K562 (cell line): ENCODE results near the gene ARHGAP25. TPM values are rescaled to one million over a fixed set of nuclear protein-coding genes. Genes with fewer than 3 reads are reported as not detected.

Source experiments
- ATAC-seq: fragments of 200-7000 bp; cut with Tn5 transposase; 3 replicates; pipeline ENCODE4 v1.9.1; 2020; ENCODE audit warnings: moderate library complexity
- BruUV-seq: library from RNA; stranded (reverse); fragments of 400-500 nt; replicated peaks from 2 replicates; lab custom pipeline; 2021; lab: Mats Ljungman, UMichigan
- CTCF ChIA-PET: fragments of 300-600 bp; formaldehyde crosslinking; extraction: SDS; loops from one replicate; lab custom pipeline; 2021; ENCODE audit warnings: low intra/inter-chr PET ratio; lab: Yijun Ruan, JAX
- POLR2A ChIA-PET: fragments of 300-600, 350-650 bp; sonication (Branson Sonifier 250); formaldehyde crosslinking; extraction: SDS; loops from one replicate; lab custom pipeline; 2021; ENCODE audit warnings: antibody characterized with exemption, inconsistent platforms; lab: Yijun Ruan, JAX
- DNase-seq, 4 experiments: peaks; one replicate each; pipeline versions ENCODE4 v3.0.0 to v3.0.0-alpha.2; 2011 to 2018; ENCODE audit warnings: low spot score in 3 of 4, mixed read lengths in 3 of 4; ENCODE audit errors: extremely low read depth in 1 of 4
- FAIRE-seq: peaks from 2 replicates; lab custom pipeline; 2011; peaks lifted over from hg19 to GRCh38; lab: Jason Lieb, UNC
- H2AFZ ChIP-seq: 2 replicates; pipeline ENCODE4 v1.6.0; 2011; ENCODE audit warnings: low read depth, low read length, control low read depth, inconsistent platforms
- H3K27ac ChIP-seq: fragments of 200-600 bp; 3 replicates; pipeline ENCODE4 v1.8.0; 2011; ENCODE audit warnings: low read depth, mild to moderate bottlenecking, control low read depth, inconsistent platforms, low read length, moderate library complexity, mixed read lengths; ENCODE audit errors: extremely low read depth
- H3K27me3 ChIP-seq, 2 experiments: fragments of 300-600 bp in 1 of 2; 2 replicates in 1 of 2; 3 replicates in 1 of 2; pipeline versions ENCODE4 v1.6.0 to v1.8.0; 2011; ENCODE audit warnings: inconsistent platforms in 2 of 2, low read length in 2 of 2, mild to moderate bottlenecking in 1 of 2, mixed read lengths in 1 of 2, moderate library complexity in 1 of 2; ENCODE audit not compliant: control insufficient read depth in 2 of 2, insufficient read depth in 2 of 2
- H3K36me3 ChIP-seq: fragments of 300-600 bp; 3 replicates; pipeline ENCODE4 v1.8.0; 2011; ENCODE audit warnings: mild to moderate bottlenecking, low read length, inconsistent platforms; ENCODE audit not compliant: control insufficient read depth, insufficient read depth
- H3K4me1 ChIP-seq, 2 experiments: fragments of 200-600 bp in 1 of 2; replicated peaks in 1 of 2; 2 replicates in 1 of 2; 3 replicates in 1 of 2; pipeline versions ENCODE4 v1.5.1 to v1.8.0; 2011; ENCODE audit warnings: inconsistent platforms in 2 of 2, low read length in 2 of 2, mild to moderate bottlenecking in 1 of 2, mixed read lengths in 1 of 2, moderate library complexity in 1 of 2; ENCODE audit not compliant: control insufficient read depth in 2 of 2, insufficient read depth in 2 of 2
- H3K4me2 ChIP-seq: 2 replicates; pipeline ENCODE4 v1.6.1; 2011; ENCODE audit warnings: low read length, control low read depth, inconsistent platforms, mixed read lengths; ENCODE audit not compliant: insufficient read depth
- H3K4me3 ChIP-seq: fragments of 200-600 bp; sonication (generic), shearing (Covaris generic); 2 replicates; pipeline ENCODE4 v1.5.1; 2016; ENCODE audit warnings: control low read depth, inconsistent platforms
- H3K79me2 ChIP-seq: fragments of 200-600 bp; 3 replicates; pipeline ENCODE4 v1.8.0; 2011; ENCODE audit warnings: low read length, inconsistent platforms; ENCODE audit not compliant: control insufficient read depth, insufficient read depth
- H3K9ac ChIP-seq, 2 experiments: 2 replicates each; pipeline versions ENCODE4 v1.6.0 to v1.6.1; 2011; ENCODE audit warnings: low read depth in 2 of 2, low read length in 2 of 2, control low read depth in 1 of 2, inconsistent platforms in 1 of 2, mild to moderate bottlenecking in 1 of 2, mixed read lengths in 1 of 2; ENCODE audit not compliant: insufficient read depth in 1 of 2
- H3K9me1 ChIP-seq: one replicate; pipeline ENCODE4 v1.6.0; 2011; ENCODE audit warnings: inconsistent platforms, mild to moderate bottlenecking, low read length, moderate library complexity; ENCODE audit not compliant: control insufficient read depth, insufficient read depth
- H3K9me3 ChIP-seq: replicated peaks from 2 replicates; pipeline ENCODE4 v1.5.1; 2011; ENCODE audit warnings: low read depth, low read length, inconsistent platforms; ENCODE audit not compliant: control insufficient read depth, insufficient read depth
- H4K20me1 ChIP-seq: replicated peaks from 2 replicates; pipeline ENCODE4 v1.6.1; 2011; ENCODE audit warnings: low read length, inconsistent platforms, mixed read lengths; ENCODE audit not compliant: control insufficient read depth, insufficient read depth
- C11orf30 ChIP-seq: fragments of 450-650 bp; IDR thresholded peaks from 2 replicates; pipeline ENCODE4 v1.6.1; 2016; ENCODE audit warnings: low read depth, mild to moderate bottlenecking
- EGR1 ChIP-seq: fragments of 450-650 bp; conservative IDR thresholded peaks from 2 replicates; pipeline ENCODE4 v1.6.1; 2017; ENCODE audit warnings: mild to moderate bottlenecking
- GTF2E2 ChIP-seq: fragments of 200-800 bp; sonication (Bioruptor generic); IDR thresholded peaks from 2 replicates; pipeline ENCODE4 v1.6.1; 2016; ENCODE audit warnings: missing genetic modification characterization, missing compliant biosample characterization
- KDM4B ChIP-seq, 2 experiments: fragments of 450-650 bp in 1 of 2; sonication (generic) in 1 of 2; IDR thresholded peaks; 2 replicates each; pipeline ENCODE4 v1.6.1; 2016 to 2017; ENCODE audit warnings: borderline replicate concordance in 2 of 2, antibody characterized with exemption in 1 of 2, low read depth in 1 of 2, mild to moderate bottlenecking in 1 of 2
- KLF6 ChIP-seq: fragments of 250-450 bp; sonication (Bioruptor Pico); IDR thresholded peaks from 2 replicates; pipeline ENCODE4 v1.4.0; 2020; ENCODE audit warnings: mild to moderate bottlenecking, moderate library complexity, borderline replicate concordance
- MYC ChIP-seq, 2 experiments: fragments of 250-450 bp in 1 of 2; sonication (Bioruptor Pico) in 1 of 2; IDR thresholded peaks; 2 replicates each; pipeline versions ENCODE4 v1.5.1 to v1.6.1; 2012 to 2021; ENCODE audit warnings: low read depth in 2 of 2, borderline replicate concordance in 1 of 2, improper control_type of control experiment in 1 of 2, low read length in 1 of 2, mild to moderate bottlenecking in 1 of 2, moderate library complexity in 1 of 2
- TCF15 ChIP-seq: fragments of 250-450 bp; sonication (Bioruptor Pico); IDR thresholded peaks from 2 replicates; pipeline ENCODE4 v1.8.0; 2022; ENCODE audit warnings: moderate library complexity, mild to moderate bottlenecking, inconsistent platforms
- ZBTB17 ChIP-seq: fragments of 450-650 bp; formaldehyde crosslinking; IDR thresholded peaks from 2 replicates; pipeline ENCODE4 v1.4.0; 2020; ENCODE audit warnings: mild to moderate bottlenecking
- ZKSCAN8 ChIP-seq: fragments of 200-800 bp; sonication (Bioruptor generic); IDR thresholded peaks from 2 replicates; pipeline ENCODE4 v1.6.1; 2016; ENCODE audit warnings: missing genetic modification characterization, missing compliant biosample characterization
- ZNF316 ChIP-seq: fragments of 450-650 bp; IDR thresholded peaks from 2 replicates; pipeline ENCODE4 v1.6.1; 2016
- ZNF589 ChIP-seq: fragments of 200-800 bp; sonication (Bioruptor generic); IDR thresholded peaks from 2 replicates; pipeline ENCODE4 v1.6.1; 2016; ENCODE audit warnings: low read depth, missing genetic modification characterization, missing compliant biosample characterization
- ZNF644 ChIP-seq: fragments of 200-800 bp; sonication (Bioruptor generic); IDR thresholded peaks from 2 replicates; pipeline ENCODE4 v1.6.1; 2016; ENCODE audit warnings: low read depth, missing genetic modification characterization, missing compliant biosample characterization
- ZNF764 ChIP-seq: fragments of 250-450 bp; sonication (Bioruptor Pico); IDR thresholded peaks from 2 replicates; pipeline ENCODE4 v1.4.0; 2020; ENCODE audit warnings: low read depth, mild to moderate bottlenecking, moderate library complexity
- WGBS: fragments of 100-300 bp; shearing (Covaris generic); methylation state at CpG from one replicate; pipeline ENCODE4 v1.1.6; 2016; ENCODE audit warnings: low coverage, mixed read lengths; ENCODE audit not compliant: insufficient coverage; ENCODE audit errors: missing lambda C conversion rate; 5-methylcytosine and 5-hydroxymethylcytosine counted together
- in situ Hi-C: fragments of 300-500 bp; cut with MboI; formaldehyde crosslinking; loops from 4 replicates; pipeline ENCODE4 v1.15.0; 2018; ENCODE audit warnings: inconsistent platforms, mixed read lengths
- intact Hi-C: fragments of 100-400 bp; cut with micrococcal nuclease; formaldehyde crosslinking; loops from 2 replicates; pipeline ENCODE4 v1.14.2; 2022
- polyA plus RNA-seq, 8 experiments: library from polyadenylated mRNA; depleted of rRNA in 4 of 8; stranded (reverse) in 5 of 8; unstranded in 3 of 8; fragments of >200 nt; fragmentation: Nextera tagmentation in 2 of 8; fragmentation: Illumina TruSeq in 1 of 8; extraction: Ambion mirVana in 2 of 8; extraction: Trizol in 1 of 8; gene quantifications; 2 replicates each; pipeline versions ENCODE4 v1.2.1 to v1.2.3, GENCODE V29; 2011 to 2014; ENCODE audit warnings: inconsistent platforms in 1 of 8, missing spikeins in 1 of 8
- total RNA-seq, 7 experiments: library from RNA; depleted of rRNA in 6 of 7; stranded (reverse); fragments of >200 nt in 6 of 7; fragmentation: Illumina TruSeq in 2 of 7; extraction: Trizol in 2 of 7; gene quantifications; 2 replicates each; pipeline versions ENCODE4 v1.2.1 to v1.2.3, GENCODE V29; 2011 to 2021; ENCODE audit warnings: low replicate concordance in 1 of 7

ARHGAP25 gene
- total and polyA plus RNA-seq, 9 of the 15 experiments (the other 6 are each of a cell fraction or from before 2014, with no cell fraction given), result 4.9 to 14.8 (median 10.7) TPM

DNA sequence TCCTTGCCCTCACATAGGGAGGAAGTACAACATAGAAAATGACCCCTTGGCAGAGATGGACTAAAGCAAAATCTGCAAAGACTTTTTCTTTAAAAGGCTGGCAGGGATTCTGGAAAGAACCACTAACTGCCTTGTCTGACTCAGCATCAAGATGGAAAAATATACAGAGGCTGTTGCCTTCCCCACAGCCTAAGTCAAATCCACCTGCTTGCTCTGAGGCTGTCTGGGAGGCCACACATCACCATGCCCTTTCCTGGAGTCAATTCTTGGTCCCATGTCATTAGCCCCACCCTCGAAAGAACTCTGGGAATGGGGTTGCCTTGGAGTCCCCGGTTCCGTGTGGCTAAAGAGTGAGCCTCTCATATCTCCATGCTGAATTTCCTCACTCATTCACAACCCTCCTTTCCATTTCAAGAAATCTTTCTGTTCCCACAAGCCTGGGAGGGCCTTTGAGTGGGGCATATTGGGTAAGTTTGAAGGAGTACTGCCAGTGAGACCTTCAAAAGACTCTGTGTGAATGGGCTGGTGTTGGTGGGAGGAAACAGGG is 97.1 kb downstream of the ARHGAP25 start:
- intact Hi-C loops, result no loop called here
- TF ChIP-seq TCF15 (no peak), KLF6 (CRISPR knock-in tag) (0 out of 2 replicates have a peak, but pooled peaks have one; percentile 26), ZKSCAN8 (0 out of 2 replicates have a peak, but pooled peaks have one; percentile 32), ZNF316 (peak; percentile 12; the same call in 1 of the 2 replicates), ZNF644 (tag) (no peak), ZNF764 (CRISPR knock-in tag) (peak; percentile 19; the same call in 1 of the 2 replicates), MYC (IDR thresholded peaks at IDR 0.05; ENCODE audit: low read depth, low read length) (no peak), MYC (CRISPR knock-in tag; IDR thresholded peaks at IDR 0.05; ENCODE audit: borderline replicate concordance, low read depth) (0 out of 2 replicates have a peak, but pooled peaks have one; percentile 10), C11orf30 (peak; percentile 30; the same call in 1 of the 2 replicates), ZBTB17 (CRISPR knock-in tag) (0 out of 2 replicates have a peak, but pooled peaks have one; percentile 11), GTF2E2 (peak; percentile 33; the same call in 1 of the 2 replicates), EGR1 (no peak), ZNF589 (no peak), KDM4B (IDR thresholded peaks at IDR 0.05; ENCODE audit: borderline replicate concordance in 2 of 2, low read depth in 1 of 2) (no peak)

More for the DNA sequence above, 97.1 kb downstream of the ARHGAP25 start:
- Histone ChIP-seq H3K4me2 (peak overlapping the region; percentile 55), H3K4me3 (no peak overlapping the region), H2AFZ (peak overlapping the region; percentile 96), H4K20me1 (no peaks in the 10 kb centered on the region), H3K9me1 (no peaks in the 10 kb centered on the region), H3K36me3 (no peaks in the 10 kb centered on the region), H3K79me2 (no peaks in the 10 kb centered on the region), H3K9ac (peak overlapping the region; percentile 1 to 48; a peak in 3 of 4 replicates), H3K27ac (peak overlapping the region; percentile 78), H3K4me1 (peaks cover 23 to 61% of the 10 kb centered on the region in 2 experiments), H3K9me3 (no peaks in the 10 kb centered on the region), H3K27me3 (no peaks in the 10 kb centered on the region)
- peak; percentile 7; the same call in 1 of the 3 replicates for ATAC-seq
- WGBS, result 21% methylated on average over 3 of the region's 3 CpGs
- DNase-seq, result no peak
- POLR2A ChIA-PET, result interaction anchor here (0.8 kb wide), 1 partner anchor 15 kb away, joined by 3 read pairs; no protein-coding TSS in a partner anchor
- no peak for FAIRE-seq
- CTCF ChIA-PET, result no interaction called here
- no TSS peak for BruUV-seq
- in situ Hi-C loops, result loop anchor here (10.0 kb wide), 1 partner anchor 367 kb away; the partner anchor contains the start of genes APLF and FBXO48
